Stomach (tissue), 9 donors: ENCODE measurements around the gene RGS3. TPM values are rescaled to one million over a fixed set of nuclear protein-coding genes. Genes with fewer than 3 reads are reported as not detected.

Experiments used
- DNase-seq, 2 donors: peaks; one replicate each; pipeline versions ENCODE4 v3.0.0 to v3.0.0-alpha.2; 2013 to 2019
- H3K27ac ChIP-seq, 5 donors: fragments of 200-600 bp in 4 of 5; sonication (generic) in 4 of 5; one replicate each; pipeline ENCODE4 v1.5.1; 2013 to 2019; ENCODE audit warnings: mild to moderate bottlenecking in 1 of 5, moderate library complexity in 1 of 5
- H3K27me3 ChIP-seq, 3 donors: fragments of 200-600 bp; sonication (generic); one replicate each; pipeline ENCODE4 v1.5.1; 2017 to 2019; ENCODE audit warnings: mixed run types in 1 of 3
- H3K36me3 ChIP-seq, 4 donors: fragments of 200-600 bp; sonication (generic); 1 replicate in 3 of 4; 2 replicates in 1 of 4; pipeline ENCODE4 v1.5.1; 2016 to 2019
- H3K4me1 ChIP-seq, 4 donors: fragments of 200-600 bp; sonication (generic); one replicate each; pipeline ENCODE4 v1.5.1; 2016 to 2019
- H3K4me3 ChIP-seq, 4 donors: fragments of 200-600 bp; sonication (generic) in 3 of 4; one replicate each; pipeline ENCODE4 v1.5.1; 2016 to 2019; ENCODE audit warnings: mild to moderate bottlenecking in 1 of 4
- H3K9me3 ChIP-seq, 4 donors: fragments of 200-600 bp; sonication (generic); one replicate each; pipeline ENCODE4 v1.5.1; 2016 to 2019
- EP300 ChIP-seq: sonication (generic); formaldehyde crosslinking; IDR thresholded peaks from one replicate; pipeline ENCODE4 v1.6.1; 2017; ENCODE audit warnings: antibody characterized with exemption
- POLR2A ChIP-seq, 4 donors: fragments of 450-650 bp; IDR thresholded peaks; one replicate each; pipeline ENCODE4 v1.6.1; 2016; ENCODE audit warnings: antibody characterized with exemption in 4 of 4, control low read depth in 2 of 4, mild to moderate bottlenecking in 1 of 4, moderate library complexity in 1 of 4
- POLR2AphosphoS5 ChIP-seq, 3 donors: sonication (generic); formaldehyde crosslinking; IDR thresholded peaks; one replicate each; pipeline ENCODE4 v1.6.1; 2016; ENCODE audit warnings: antibody characterized with exemption in 3 of 3
- WGBS, 5 donors: extraction: QIAGEN DNeasy Blood & Tissue Kit in 3 of 5; methylation state at CpG; one replicate each; pipeline versions ENCODE4 v1.1.5 to v1.1.7; 2013 to 2018; 5-methylcytosine and 5-hydroxymethylcytosine counted together
- intact Hi-C: fragments of 100-400 bp; cut with DNase I; formaldehyde crosslinking; loops from one replicate; pipeline ENCODE4 v1.15.1; 2023; ENCODE audit warnings: low total_unique reads
- polyA plus RNA-seq, 3 donors: library from polyadenylated mRNA; stranded (reverse); fragments of 200-250 nt; gene quantifications; one replicate each; pipeline ENCODE4 v1.2.3, GENCODE V29; 2013
- total RNA-seq, 5 donors: library from RNA; depleted of rRNA; stranded (reverse); fragments of >200 nt; gene quantifications; one replicate each; pipeline versions ENCODE4 v1.1.0 to v1.2.3, GENCODE V29; 2014 to 2016
- TF ChIP-seq, protein P1 (sequence below), 7 experiments: fragments of 450-650 bp in 4 of 7; fragments of 200-600 bp in 3 of 7; sonication (generic) in 3 of 7; IDR thresholded peaks; one replicate each; pipeline ENCODE4 v1.5.1; 2016 to 2019; ENCODE audit warnings: antibody characterized with exemption in 7 of 7, control low read depth in 2 of 7, mild to moderate bottlenecking in 1 of 7
- donor health status: healthy with polysubstance abuse.
- donor health status: Bipolar disorder and iron deficiency.
- donor health status: healthy.

The RGS3 gene
- total and polyA plus RNA-seq, 8 donors = 26.6 to 71.4 (median 35.7) TPM

DNA sequence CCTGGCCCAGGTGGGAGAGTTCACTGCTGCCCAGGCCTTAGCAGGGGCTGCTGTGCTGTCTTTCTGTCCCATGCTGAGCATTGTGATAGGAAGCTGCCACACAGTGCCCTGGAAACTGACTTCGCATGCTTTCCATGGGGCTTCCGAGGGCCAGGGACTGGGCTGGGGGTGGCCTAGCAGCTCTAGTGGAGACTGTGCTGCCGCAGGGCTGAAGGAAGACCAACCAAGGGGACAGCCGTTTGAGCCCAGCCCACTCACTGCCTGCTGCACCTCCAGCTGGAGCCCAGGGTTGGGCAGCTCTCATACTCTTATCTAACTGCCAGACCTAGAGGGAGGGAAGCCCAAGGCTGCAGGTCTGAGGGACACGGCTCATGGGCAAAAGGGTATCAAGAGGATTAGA lies 79.2 kb downstream of the RGS3 start:
- Histone ChIP-seq H3K9me3 (no peaks in the 10 kb centered on the region), H3K4me1 (peaks cover 0 to 45% (median 33%) of the 10 kb centered on the region in 4 donors), H3K36me3 (peaks cover 0 to 34% (median 25%) of the 10 kb centered on the region in 4 donors), H3K4me3 (no peak overlapping the region), H3K27me3 (no peaks in the 10 kb centered on the region), H3K27ac (no peak overlapping the region)
- 57 to 71% (median 65%) methylated on average over 5 of the region's 5 CpGs for WGBS, 5 donors
- intact Hi-C loops = no loop called here
- DNase-seq = peak in 1 of 2 donors; percentile 53
- TF ChIP-seq, protein P1, sequence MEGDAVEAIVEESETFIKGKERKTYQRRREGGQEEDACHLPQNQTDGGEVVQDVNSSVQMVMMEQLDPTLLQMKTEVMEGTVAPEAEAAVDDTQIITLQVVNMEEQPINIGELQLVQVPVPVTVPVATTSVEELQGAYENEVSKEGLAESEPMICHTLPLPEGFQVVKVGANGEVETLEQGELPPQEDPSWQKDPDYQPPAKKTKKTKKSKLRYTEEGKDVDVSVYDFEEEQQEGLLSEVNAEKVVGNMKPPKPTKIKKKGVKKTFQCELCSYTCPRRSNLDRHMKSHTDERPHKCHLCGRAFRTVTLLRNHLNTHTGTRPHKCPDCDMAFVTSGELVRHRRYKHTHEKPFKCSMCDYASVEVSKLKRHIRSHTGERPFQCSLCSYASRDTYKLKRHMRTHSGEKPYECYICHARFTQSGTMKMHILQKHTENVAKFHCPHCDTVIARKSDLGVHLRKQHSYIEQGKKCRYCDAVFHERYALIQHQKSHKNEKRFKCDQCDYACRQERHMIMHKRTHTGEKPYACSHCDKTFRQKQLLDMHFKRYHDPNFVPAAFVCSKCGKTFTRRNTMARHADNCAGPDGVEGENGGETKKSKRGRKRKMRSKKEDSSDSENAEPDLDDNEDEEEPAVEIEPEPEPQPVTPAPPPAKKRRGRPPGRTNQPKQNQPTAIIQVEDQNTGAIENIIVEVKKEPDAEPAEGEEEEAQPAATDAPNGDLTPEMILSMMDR (IDR thresholded peaks at IDR 0.05) = no peak
- TF ChIP-seq POLR2AphosphoS5 (IDR thresholded peaks at IDR 0.05) (no peak), EP300 (no peak), POLR2A (IDR thresholded peaks at IDR 0.05) (no peak)

DNA sequence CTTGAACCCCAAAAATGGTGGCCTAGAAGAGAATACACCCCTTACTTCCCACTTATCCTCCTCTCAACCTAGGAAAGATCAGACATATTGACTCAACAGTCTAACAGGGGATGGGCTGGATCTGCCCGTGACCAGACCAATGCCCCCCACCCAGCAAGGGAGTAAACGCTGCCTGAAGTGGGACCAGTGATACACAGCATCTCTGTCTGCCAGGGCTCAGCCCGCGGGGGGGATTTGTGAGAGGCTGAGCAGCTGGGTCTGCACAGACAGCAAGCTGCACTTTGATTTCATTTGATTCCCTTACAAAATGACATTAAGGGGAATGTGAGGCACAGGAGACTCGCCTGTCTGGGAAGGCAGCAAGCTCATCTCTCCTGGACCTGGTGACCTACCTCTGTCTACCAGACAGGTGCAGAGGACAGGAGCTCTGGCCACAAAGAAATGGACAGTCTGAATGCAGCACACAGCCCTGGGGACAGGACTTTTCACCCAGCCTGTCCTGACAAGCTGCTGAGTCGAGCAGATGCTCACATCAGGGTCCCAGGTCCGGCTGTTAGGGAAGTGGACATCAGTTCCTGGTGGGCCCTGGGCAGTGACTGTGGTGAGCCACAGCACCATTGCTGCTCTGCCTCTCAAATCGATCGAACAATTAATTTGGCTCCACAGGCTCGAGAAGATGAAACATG lies 79.9 kb downstream of the RGS3 start:
- WGBS, 5 donors = 86 to 93% (median 90%) methylated on average over 7 to 10 of the region's 10 CpGs
- H3K27ac ChIP-seq = no peak overlapping the region
- H3K4me3 ChIP-seq = no peak overlapping the region
- no peaks in the 10 kb centered on the region for H3K27me3 ChIP-seq
- no peak for TF ChIP-seq POLR2A (IDR thresholded peaks at IDR 0.05)
- no peak for TF ChIP-seq EP300
- TF ChIP-seq, protein P1 (IDR thresholded peaks at IDR 0.05) = no peak
- TF ChIP-seq POLR2AphosphoS5 (IDR thresholded peaks at IDR 0.05) = no peak
- H3K4me1 ChIP-seq = peaks cover 7 to 46% (median 37%) of the 10 kb centered on the region in 4 donors
- H3K36me3 ChIP-seq = peaks cover 0 to 34% (median 21%) of the 10 kb centered on the region in 4 donors
- intact Hi-C loops = no loop called here
- no peaks in the 10 kb centered on the region for H3K9me3 ChIP-seq
- DNase-seq = no peak

DNA sequence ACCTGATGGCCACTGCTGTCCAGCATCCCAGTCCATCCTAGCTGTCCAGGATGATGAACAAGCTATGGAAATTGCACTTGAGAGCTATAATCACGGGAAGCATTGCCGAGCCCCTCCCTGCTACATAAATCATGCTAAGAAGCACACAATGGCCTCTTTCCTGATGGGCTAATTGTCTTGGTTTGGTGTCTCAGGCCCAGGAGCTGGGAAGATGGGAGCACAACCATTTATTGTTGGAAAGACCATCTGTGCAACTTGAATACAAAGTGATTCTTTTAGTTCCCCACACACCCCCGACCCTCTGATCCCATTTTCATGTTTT lies 80.4 kb downstream of the RGS3 start:
- TF ChIP-seq, protein P1 (IDR thresholded peaks at IDR 0.05) = no peak
- TF ChIP-seq EP300 (no peak), POLR2A (IDR thresholded peaks at IDR 0.05) (no peak), POLR2AphosphoS5 (IDR thresholded peaks at IDR 0.05) (no peak)
- Histone ChIP-seq H3K4me1 (peaks cover 12 to 51% (median 40%) of the 10 kb centered on the region in 4 donors), H3K27ac (no peak overlapping the region), H3K27me3 (no peaks in the 10 kb centered on the region), H3K36me3 (peaks cover 0 to 31% (median 16%) of the 10 kb centered on the region in 4 donors), H3K9me3 (no peaks in the 10 kb centered on the region), H3K4me3 (no peak overlapping the region)
- no peak for DNase-seq
- 67 to 82% (median 74%) methylated on average over 3 of the region's 3 CpGs for WGBS, 5 donors
- intact Hi-C loops = no loop called here

DNA sequence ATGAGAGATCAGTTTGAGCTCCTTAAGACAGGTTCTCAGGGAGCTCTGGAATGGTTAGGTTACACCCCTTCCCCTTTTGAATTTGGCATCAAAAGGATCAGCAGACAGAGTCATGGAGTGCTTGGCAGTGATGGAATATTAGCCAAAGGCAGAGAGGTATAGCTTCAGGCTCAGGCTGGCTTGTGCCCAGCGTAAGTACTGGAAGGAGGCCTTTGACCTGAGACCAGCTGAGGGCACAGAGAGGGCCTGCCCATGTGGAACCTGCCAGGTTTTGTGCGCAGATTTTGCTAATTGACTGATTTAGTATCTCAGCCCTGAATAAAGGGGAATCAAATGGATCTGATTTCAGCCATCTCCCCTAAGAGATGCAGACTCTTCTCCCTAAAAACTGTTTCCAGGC lies 81.5 kb downstream of the RGS3 start:
- Histone ChIP-seq H3K27me3 (no peaks in the 10 kb centered on the region), H3K4me1 (peaks cover 23 to 61% (median 46%) of the 10 kb centered on the region in 4 donors), H3K9me3 (no peaks in the 10 kb centered on the region), H3K27ac (no peak overlapping the region), H3K36me3 (peaks cover 0 to 24% (median 13%) of the 10 kb centered on the region in 4 donors), H3K4me3 (no peak overlapping the region)
- no peak for DNase-seq
- intact Hi-C loops = no loop called here
- 38 to 86% (median 67%) methylated on average over 2 of the region's 2 CpGs for WGBS, 5 donors
- TF ChIP-seq POLR2A (IDR thresholded peaks at IDR 0.05) (no peak), EP300 (no peak), POLR2AphosphoS5 (IDR thresholded peaks at IDR 0.05) (no peak)
- TF ChIP-seq, protein P1 (IDR thresholded peaks at IDR 0.05) = no peak
